DMS 273 (cell line): ENCODE measurements around the gene NPPA.
"Not testable (repeated sequence)": the region's sequence is repeated elsewhere in the genome, so short reads cannot be mapped to it uniquely, and the experiment has no call there.

Experiments used
- DNase-seq: peaks from one replicate; lab custom pipeline; 2025; ENCODE audit not compliant: unreplicated experiment; lab: John Stamatoyannopoulos, UW

Gene NPPA

DNA sequence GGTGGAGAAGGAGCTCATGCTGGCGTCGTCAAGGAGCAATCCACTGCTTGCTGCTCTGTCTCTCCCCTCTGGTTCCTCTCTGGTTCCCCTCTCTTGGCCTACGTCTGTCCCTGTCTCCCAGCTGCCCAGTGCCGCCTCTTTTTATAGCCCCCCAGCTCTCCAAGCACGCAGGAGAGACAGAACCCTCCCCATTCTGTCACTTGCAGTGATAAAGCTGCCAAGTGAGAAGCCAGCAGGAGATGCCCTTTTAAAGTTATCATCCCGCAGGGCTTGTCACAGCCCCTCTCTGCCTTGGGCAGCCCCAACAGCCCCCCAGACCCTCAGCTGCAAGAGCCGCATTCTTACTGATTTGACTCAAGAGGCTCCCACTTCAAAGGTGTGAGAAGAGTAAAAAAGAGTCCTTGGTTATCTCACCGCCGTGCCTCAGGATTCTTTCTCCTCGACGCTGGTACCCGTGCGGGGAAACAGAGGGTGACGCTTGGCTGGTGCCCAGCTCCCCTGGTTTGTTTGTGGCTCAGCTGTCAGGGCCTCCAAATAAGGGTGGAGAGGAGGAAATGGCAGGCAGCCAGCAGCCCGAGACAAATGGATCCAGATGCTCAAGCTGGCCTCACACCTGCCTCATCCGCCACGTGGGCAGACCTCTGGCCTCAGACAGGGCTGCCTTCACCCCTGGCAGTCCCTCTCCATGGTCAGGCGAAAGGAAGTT is at the start of gene NPPA:
TSS of gene NPPA (minus strand) at position 117 of the 706 bp plus-strand sequence. CDS start at position 18, 99 bp downstream.
- DNase-seq = peak; percentile 98

DNA sequence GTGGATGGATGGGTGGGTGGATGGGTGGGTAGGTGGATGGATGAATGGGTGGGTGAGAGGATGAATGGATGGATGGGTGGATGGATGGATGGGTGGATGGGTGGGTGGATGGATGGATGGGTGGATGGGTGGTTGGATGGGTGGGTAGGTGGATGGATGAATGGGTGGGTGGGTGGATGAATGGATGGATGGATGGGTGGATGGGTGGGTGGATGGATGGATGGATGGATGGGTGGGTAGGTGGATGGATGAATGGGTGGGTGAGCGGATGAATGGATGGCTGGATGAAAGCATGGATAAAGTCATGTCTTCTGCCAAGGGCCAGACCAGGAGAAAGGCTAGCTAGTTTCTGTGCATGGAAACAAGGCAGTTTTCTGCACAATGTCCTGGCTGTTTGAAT is 46.9 kb upstream of the NPPA start:
- DNase-seq = not testable (repeated sequence)

DNA sequence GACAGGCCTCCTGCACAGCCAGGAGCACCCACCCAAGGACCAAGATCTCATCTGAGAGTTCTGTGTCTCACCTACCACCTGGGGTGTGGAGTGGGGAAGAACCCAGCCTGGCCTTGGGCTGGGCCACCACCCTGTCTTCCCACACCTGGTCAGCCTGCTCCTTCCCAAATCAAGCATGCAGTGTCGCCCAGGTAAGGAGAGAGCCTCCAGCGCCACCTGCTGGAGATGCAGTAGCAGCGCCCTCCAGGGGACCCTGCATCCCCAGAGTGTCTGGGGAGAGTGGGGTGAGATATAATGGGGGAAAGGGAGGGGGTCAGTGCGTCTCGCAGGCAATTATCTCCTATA is 46.3 kb upstream of the NPPA start:
- DNase-seq = peak; percentile 80

DNA sequence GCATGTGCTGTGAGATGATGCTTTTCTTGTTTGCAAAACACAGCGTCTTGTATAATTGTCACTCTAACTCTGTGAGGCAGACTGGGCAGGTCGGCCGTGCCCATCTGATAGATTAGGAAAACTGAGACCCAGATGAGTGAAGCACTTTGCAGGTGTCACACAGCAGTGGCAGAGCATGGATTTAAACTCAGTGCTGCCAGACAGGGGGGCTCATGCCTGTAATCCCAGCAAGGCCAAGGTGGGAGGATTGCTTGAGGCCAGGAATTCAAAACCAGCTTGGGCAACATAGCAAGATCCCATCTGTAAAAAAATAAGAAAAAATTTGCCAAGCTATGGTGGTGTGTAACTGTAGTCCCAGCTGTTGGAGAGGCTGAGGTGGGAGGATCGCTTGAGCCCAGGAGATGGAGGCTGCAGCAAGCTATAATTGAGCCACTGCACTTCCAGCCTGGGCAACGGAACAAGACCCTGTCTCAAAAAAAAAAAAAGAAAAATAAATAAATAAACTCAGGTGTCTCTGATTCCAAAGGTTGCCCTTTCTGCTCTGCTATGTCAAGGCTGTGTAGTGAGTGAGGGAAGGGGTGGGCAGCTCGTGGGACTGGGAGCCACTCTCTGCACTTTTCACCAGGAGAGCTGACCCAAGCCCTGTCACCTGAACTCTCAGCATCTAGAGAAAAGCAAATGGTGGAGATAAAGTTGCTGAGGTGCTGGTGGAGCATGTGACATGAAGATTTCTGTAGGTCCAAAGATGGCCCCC is 44.0 kb upstream of the NPPA start:
- DNase-seq = no peak

DNA sequence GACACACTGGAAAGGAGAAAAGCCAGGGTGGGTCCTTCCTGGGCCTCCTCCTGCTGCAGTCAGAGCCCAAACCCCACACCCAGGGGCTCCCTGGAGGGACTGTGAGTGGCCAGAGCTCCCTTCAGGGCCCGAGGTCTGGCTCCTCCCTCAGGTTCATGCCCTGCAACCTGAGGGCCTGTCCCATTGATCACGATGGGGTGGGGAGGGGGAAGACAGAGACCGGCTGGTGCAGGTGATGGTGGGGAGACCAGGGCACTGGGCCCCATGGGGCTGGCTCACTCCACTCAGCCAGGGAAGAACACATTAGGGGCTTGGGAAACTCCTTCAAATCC is 41.3 kb upstream of the NPPA start:
- no peak for DNase-seq

DNA sequence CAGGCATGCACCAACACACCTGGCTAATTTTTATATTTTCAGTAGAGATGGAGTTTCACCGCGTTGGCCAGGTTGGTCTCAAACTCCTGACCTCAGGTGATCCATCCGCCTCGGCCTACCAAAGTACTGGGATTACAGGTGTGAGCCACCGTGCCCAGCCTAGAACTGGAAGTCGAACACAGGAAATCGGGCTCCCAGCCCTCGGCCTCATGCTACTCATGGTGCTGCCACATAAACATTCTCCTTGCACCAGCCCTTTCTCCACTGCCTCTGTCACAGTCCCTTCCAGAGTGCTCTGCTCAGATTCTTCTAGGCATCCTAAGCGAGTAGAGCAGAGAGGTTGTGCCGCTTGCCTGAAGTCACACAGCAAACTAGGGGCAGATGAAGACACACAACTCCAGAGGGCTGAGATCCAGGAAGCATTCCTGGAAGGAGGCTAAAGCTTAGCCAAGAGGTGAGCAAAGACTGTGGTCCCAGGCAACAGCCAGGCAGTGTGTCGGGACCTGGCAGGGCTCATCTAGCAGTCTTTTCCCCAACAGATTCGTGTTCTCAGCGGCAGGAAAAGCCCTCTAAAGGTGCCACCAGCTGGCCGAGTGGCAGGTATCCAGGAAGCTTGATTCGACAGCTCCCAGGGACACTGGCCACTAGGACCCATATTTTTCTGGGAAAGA is 40.8 kb upstream of the NPPA start:
- no peak for DNase-seq

DNA sequence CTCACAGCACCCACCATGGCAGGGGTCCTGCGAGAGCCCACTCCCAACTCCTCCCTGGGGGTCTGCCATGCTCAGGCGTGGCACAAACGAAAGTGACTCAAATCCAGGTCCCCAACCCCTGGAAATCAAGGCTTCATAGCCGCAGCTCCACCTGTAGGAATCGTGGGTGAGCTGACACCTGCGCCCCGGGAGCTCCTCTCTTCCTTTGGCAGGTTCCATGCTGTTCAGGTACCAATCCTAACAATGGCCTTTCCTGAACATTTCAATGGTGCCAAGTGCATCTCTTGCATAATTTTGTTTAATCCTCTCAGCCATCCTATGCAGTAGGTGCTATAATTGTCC is 40.1 kb upstream of the NPPA start:
- DNase-seq = no peak

DNA sequence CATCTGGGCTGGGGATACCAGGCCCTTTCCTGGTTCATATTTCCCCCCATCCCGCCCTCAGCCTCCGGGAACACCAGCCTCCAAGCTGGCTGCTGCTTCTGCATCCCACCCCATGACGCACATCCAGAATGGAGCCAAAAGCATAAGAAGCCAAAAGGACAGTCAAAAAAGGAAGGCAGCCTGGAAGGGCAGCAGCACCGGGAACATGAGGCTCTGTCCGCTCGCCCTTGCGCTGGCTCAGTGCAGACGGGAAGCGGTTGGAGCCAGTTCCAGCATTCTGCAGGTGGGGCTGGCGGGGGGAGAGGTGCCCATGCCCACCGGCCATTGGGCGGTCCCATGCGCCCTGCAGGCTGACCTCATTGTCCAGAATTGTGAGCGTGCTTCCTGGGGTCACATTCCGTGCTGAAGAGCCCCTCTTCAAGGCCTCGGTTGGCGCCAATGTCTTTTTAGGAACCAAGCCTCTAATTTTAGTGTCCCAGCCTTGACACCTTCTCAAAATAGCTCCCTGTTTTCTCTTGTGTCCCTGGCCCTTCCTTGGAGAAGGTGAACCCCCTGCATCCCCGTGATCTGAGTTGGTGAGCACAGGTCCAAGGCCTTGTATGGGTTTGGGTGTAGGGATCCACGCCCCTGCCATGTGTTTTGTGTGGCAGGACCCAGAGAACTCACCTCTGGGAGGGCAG is 39.5 kb upstream of the NPPA start:
- DNase-seq = no peak

DNA sequence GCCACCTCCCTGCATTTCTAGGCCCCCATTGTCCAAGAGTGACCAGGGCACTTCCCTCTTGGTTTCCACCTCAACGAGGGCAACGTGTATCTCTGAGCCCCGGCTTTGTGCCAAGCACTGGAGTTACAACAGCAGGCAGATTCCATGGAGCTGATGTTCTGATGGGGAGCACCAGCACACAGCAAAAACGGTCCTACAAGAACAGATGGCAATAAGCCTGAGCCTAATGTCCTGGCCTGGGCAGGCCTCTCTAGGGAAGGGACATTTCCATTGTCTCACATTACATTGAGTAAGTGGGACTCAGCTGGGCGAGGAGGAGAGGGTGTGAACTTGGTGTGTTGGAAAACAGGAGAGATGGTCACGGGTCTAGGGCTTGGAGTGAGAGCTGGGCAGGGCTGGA is 38.3 kb upstream of the NPPA start:
- peak; percentile 67 for DNase-seq

DNA sequence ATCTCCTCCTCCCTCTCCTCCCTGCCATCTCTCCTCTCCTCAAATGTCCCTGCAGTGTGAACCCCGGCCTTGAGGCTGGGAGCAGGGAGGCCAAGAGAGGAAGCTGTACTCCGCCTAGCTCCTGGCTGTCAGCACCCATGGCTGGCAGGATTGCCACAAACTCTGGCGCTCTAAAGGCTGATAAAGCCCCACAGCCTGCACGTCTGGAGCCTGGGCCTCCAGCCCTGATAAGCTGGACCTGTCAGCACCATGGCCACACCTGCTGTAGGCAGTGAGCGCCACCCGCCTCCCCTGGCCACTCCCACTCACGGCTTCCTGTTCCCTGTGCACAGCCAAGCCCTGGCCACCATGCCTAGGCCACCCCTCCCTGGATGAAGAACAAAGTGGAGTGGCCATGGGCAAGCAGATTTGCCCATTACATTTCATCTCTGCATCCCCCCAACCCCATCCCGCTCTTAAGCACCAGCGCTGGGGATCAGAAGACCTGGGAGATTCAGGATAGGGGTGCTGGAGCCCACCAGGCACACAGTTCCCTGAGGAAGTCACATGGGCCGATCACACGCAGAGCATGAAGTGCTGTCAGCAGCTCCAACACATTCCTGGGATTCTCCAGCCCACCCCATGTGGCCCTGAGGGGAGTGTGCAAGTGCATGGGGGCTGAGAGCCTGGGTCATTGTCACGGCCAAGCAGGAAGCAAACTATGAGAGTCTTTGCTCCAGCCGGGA is 35.4 kb upstream of the NPPA start:
- DNase-seq = no peak

DNA sequence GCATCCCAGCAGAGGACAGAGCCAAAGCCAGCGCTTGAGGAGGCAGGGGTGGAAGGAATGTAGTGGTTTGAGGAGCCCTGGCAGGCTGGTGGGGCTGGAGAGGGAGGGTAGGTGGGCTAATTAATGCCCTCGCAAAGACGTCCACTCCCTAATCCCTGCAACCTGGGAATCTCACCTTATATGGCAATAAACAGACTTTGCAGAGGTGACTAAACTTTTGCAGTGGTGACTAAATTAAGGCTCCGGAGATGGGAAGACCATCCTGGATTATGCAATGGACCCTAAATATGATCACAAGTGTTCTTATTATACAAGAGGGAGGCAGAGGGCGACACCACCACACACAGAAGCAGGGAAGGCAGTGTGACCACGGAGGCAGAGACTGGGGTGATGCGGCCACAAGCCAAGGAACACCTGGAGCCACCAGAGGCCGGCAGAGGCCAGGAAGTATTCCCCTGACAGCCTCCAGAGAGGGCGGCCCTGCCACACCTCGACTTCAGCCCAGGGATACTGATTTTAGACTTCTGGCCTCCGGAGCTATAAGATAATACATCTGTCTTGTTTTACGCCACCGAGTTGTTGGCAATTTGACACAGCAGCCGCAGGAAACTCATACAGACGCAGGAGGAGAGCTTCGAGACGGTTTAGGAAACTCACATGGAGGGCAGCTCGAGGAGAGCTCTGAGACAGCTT is 34.3 kb upstream of the NPPA start:
- DNase-seq = no peak

DNA sequence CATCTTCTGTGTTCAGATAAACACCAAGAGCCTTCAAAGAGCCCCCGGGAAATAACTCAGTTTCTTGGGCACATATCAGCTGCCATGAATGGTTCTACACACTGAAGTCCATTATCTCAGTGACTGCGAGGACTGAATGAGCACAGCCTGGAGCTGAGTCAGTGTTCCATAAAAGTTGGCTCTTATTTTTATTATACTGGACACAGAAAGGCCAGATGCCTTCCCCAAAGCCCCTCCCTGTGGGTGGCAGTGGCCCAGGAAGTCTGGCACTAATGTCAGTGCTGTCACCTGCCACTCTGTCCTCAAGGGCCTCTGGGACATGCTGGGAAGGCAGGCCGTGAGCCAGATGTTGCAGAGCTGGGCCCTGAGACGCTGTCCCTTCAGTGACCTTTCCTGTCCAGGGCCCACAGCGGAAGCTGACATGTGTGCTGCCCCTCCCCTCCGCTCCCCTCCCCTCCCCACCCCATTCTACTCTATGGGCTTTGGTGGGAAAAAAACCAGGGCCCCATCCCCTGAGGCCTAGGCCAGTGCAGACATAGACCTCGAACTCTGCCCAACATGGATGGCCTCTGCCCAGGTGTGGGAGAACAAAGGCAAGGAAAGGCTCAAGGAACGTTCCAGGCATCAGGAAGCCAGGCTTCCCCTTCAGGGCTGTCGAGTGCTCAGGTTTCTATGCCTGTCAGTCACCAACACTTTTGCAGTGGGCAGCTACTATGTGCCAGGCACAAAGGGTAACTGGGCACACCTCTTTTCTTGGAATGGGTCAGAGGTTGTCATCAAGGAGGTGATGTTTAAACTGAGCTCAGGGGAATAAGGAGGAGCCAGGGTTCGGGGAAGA is 33.5 kb upstream of the NPPA start:
- DNase-seq = peak; percentile 35

DNA sequence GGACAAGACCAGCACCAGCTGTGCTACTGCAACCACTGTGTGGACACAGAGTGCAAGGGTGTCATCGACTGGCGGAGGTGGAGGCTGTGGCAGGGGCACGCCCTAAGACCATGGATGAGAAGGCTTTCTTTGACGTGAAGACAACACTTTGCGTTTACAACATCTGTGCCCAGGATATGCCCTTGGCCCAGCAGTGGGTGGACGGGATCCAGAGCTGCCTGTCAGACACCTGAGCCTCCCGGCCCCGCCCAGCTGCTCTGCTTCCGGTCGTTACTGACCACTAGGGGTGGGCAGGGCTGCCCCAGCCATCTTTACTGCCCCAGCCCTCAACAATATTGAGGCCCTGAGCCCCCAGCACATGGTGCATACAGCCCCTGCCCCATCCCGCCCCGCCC is 32.6 kb upstream of the NPPA start:
- no peak for DNase-seq

DNA sequence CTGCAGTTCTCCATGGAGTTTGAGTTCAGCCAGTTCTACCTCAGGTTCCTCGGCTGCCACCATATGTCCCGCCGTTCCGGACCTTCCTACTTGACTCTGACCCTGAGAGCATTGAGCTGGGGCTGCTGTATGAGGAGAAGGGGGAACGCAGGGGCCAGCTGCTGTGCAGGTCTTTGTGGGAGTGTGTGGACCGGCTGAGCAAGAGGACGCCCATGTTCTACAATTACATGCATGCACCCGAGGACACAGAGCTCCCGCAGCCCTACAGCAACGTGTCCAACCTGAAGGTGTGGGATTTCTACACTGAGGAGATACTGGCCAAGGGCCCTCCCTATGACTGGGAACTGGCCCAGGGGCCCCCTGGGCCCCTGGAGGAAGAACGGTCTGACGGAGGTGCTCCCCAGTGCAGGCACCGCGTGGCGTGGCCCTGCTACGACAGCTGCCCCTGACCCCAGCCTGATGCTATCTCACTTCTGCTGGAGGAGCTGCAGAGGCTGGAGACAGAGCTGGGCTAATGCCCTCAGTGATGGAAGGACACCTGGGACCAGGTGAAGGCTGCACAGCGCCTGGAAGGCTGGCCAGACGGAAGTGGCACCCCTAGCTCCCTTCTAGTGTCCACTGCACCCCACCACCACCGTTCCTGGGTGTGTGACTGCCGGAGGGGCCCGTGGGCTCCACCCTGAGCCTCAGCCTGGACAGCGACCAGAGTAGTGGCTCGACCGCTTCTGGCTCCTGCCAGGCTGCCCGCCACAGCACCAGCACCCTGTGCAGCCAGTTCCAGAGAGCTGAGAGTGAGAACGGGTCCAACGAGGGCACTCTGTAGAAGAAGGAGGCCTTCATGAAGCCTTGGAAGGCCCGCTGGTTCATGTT is 32.0 kb upstream of the NPPA start:
- DNase-seq = no peak

DNA sequence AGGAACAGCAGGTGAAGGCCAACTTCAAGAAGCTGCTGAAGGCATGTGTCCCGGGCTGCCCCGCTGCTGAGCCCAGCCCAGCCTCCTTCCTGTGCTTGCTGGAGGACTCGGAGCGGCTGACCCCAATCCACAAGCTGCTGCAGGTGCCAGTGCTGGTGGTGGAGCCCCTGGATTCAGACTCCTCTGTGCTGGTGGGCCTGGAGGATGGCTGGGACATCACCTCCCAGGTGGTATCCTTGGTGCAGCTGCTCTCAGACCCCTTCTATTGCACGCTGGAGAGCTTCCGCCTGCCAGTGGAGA is 31.3 kb upstream of the NPPA start:
- no peak for DNase-seq

DNA sequence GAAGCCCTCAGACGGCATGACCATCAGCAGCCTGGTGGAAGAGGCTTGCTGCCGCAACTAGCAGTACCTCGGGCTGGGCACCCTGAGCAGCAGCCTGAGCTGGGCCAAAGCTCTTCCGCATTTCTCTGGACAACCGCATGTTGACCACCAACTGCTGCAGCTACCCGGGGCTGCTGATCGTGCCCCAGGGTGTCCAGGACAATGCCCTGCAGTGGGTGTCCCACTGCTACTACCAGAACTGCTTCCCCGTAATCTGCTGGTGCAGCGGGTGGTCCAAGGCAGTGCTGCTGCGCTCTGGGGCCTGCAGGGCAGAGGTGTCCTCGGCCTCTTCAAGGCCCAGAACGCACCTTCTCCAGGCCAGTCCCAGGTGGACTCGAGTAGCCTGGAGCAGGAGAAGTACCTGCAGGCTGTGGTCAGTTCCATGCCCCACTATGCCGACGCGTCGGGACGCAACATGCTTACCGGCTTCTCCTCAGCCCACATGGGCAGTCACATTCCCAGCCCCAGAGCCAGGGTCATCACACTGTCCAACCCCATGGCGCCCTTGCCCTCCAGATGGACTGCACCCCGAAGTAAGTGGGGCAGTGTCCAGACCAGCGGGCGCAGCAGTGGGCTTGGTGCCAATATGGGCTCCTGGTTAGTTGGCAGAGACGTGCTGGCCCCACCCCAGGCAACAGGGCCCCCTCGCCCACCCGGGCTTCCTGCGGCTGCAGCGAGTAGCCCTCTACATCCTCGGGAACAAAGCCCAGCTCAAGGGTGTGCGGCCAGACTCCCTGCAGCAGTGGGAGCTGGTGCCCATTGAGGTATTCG is 30.7 kb upstream of the NPPA start:
- DNase-seq = no peak

DNA sequence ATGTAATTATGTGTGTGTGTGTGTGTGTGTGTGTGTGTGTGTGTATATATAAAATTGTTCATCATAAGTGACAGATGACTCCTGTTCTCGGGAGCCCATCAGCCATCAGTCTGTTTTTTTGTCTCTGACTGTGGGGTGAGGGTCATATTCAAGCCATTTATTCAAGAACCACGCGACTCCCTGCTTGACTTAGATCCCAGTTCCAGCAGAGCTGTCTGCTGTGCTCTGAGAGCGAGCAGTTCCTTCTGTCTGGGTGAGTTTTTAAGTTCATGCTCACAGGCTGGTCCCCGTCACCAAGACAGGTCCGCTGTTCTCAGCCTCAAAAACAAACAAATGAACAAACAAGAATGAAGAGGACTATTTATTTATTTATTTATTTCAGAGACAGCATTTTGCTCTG is 29.5 kb upstream of the NPPA start:
- DNase-seq = no peak

DNA sequence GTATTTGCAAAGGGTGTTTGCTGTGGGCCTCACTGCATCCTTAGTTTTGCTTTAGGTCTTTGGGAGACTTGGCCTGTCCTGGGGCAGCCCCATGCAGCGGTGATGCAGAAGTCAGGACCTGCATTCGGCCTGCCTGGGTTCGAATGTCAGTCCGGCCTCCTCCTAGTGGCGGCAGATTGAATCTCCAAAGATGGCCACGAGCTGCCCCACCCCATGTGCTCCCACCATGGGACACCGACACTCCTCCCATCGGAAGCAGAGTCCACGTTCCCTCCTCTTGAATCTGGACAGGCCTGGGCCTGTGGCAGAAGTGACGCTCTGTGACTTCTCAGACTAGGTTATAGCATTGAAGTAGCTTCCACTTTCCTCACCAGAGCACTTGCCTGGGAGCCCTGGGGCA is 27.5 kb upstream of the NPPA start:
- DNase-seq = no peak
